Activated CD4-positive, alpha-beta T cell treated with anti-CD3 and anti-CD28 coated beads for 36 hours (primary cell): Measurements from ENCODE around the gene NT5C3A. TPM values are rescaled to one million over a fixed set of nuclear protein-coding genes. Genes with fewer than 3 reads are reported as not detected.
"Not testable (repeated sequence)": the region's sequence is repeated elsewhere in the genome, so short reads cannot be mapped to it uniquely, and the experiment has no call there.

ENCODE experiments used
- ATAC-seq: fragments of 200-7000 bp; cut with Tn5 transposase; one replicate; pipeline ENCODE4 v1.10.0; 2021; ENCODE audit warnings: mild to moderate bottlenecking, moderate library complexity
- CTCF ChIA-PET: fragments of 350-600 bp; sonication (Branson Sonifier 250); formaldehyde crosslinking; loops from one replicate; lab custom pipeline; 2021; ENCODE audit warnings: antibody characterized with exemption; lab: Charles Lee
- POLR2A ChIA-PET: fragments of 350-600 bp; sonication (Branson Sonifier 250); formaldehyde crosslinking; loops from one replicate; lab custom pipeline; 2021; ENCODE audit warnings: antibody characterized with exemption, inconsistent platforms; lab: Charles Lee
- DNase-seq: peaks from one replicate; pipeline ENCODE4 v3.0.0-alpha.2; 2020
- H3K27ac Mint-ChIP-seq: one replicate; pipeline ENCODE4 v1.8.0; 2021; ENCODE audit warnings: mixed read lengths
- H3K27me3 Mint-ChIP-seq: one replicate; pipeline ENCODE4 v1.8.0; 2021; ENCODE audit warnings: mixed read lengths
- H3K36me3 Mint-ChIP-seq: one replicate; pipeline ENCODE4 v1.8.0; 2021; ENCODE audit warnings: low read depth, mixed read lengths
- H3K4me1 Mint-ChIP-seq: one replicate; pipeline ENCODE4 v1.8.0; 2021; ENCODE audit warnings: mixed read lengths
- H3K4me3 Mint-ChIP-seq: one replicate; pipeline ENCODE4 v1.8.0; 2021; ENCODE audit warnings: mild to moderate bottlenecking, moderate library complexity, mixed read lengths
- H3K9me3 Mint-ChIP-seq: one replicate; pipeline ENCODE4 v1.8.0; 2021; ENCODE audit warnings: low read depth, mixed read lengths
- intact Hi-C, 2 experiments: fragments of 100-400 bp; cut with DNase I in 1 of 2; cut with micrococcal nuclease in 1 of 2; formaldehyde crosslinking; loops; one replicate each; pipeline versions ENCODE4 v1.14.2 to v1.15.1; 2022 to 2024; cut with DNase I, micrococcal nuclease
- total RNA-seq, 2 experiments: library from RNA; stranded (reverse); gene quantifications; one replicate each; pipeline ENCODE4 v1.2.3, GENCODE V29; 2021

The NT5C3A gene
- total RNA-seq, 2 experiments from 2014 or later: 40.9 to 45.0 TPM

- CTCF ChIA-PET: interaction anchor here (0.8 to 4.9 kb wide), 13 partner anchors 8 to 194 kb away, joined by 3 to 42 read pairs (median 5); partner anchors contain the start of genes NT5C3A and RP9
- Mint-ChIP-seq H3K4me1 (peaks cover 62% of the 10 kb centered on the region), H3K4me3 (peak overlapping the region; percentile 66), H3K27me3 (no peaks in the 10 kb centered on the region), H3K9me3 (no peaks in the 10 kb centered on the region), H3K27ac (peak overlapping the region; percentile 77), H3K36me3 (peaks cover 1% of the 10 kb centered on the region)
- intact Hi-C loops: loop anchor here (1.0 to 5.0 kb wide), 4 partner anchors 9 to 549 kb away; partner anchors contain the start of gene LSM5 (in 1 of the 2)
- peak; percentile 99 for ATAC-seq
- peak; percentile 79 for DNase-seq
- POLR2A ChIA-PET: interaction anchor here (2.0 kb wide), 1 partner anchor 22 kb away, joined by 8 read pairs; the partner anchor contains the start of gene NT5C3A
Measured at GRCh38 chr7:33040803-33041516, 21.6 kb downstream of the NT5C3A start.

GRCh38 chr7:33039903-33040292, 22.7 kb downstream of the NT5C3A start:
- peak overlapping the region; percentile 87 for H3K27ac Mint-ChIP-seq

GRCh38 chr7:33039257-33039902, 23.2 kb downstream of the NT5C3A start:
- Mint-ChIP-seq H3K27me3 (no peaks in the 10 kb centered on the region), H3K36me3 (peaks cover 9% of the 10 kb centered on the region), H3K9me3 (no peaks in the 10 kb centered on the region), H3K4me3 (peak overlapping the region; percentile 65), H3K4me1 (peaks cover 65% of the 10 kb centered on the region), H3K27ac (peak overlapping the region; percentile 87)
- intact Hi-C loops: loop anchor here (1.0 to 2.0 kb wide), 4 partner anchors 23 to 147 kb away; partner anchors contain the start of genes NT5C3A (in 2 of the 2) and RP9 (in 1 of the 2)
- ChIA-PET CTCF (interaction anchor here (1.3 to 4.9 kb wide), 7 partner anchors 10 to 193 kb away, joined by 3 to 42 read pairs (median 7); partner anchors contain the start of genes NT5C3A and RP9), POLR2A (interaction anchor here (2.0 kb wide), 1 partner anchor 23 kb away, joined by 8 read pairs; the partner anchor contains the start of gene NT5C3A)
- ATAC-seq: no peak
- DNase-seq: no peak

More at GRCh38 chr7:33039903-33040292, 22.7 kb downstream of the NT5C3A start:
- H3K4me1 Mint-ChIP-seq: peaks cover 63% of the 10 kb centered on the region
- ATAC-seq: no peak
- H3K9me3 Mint-ChIP-seq: no peaks in the 10 kb centered on the region
- no peaks in the 10 kb centered on the region for H3K27me3 Mint-ChIP-seq
- ChIA-PET CTCF (interaction anchor here (0.8 to 4.9 kb wide), 11 partner anchors 9 to 193 kb away, joined by 3 to 42 read pairs (median 5); partner anchors contain the start of genes NT5C3A and RP9), POLR2A (interaction anchor here (2.0 kb wide), 1 partner anchor 23 kb away, joined by 8 read pairs; the partner anchor contains the start of gene NT5C3A)
- peak overlapping the region; percentile 65 for H3K4me3 Mint-ChIP-seq
- intact Hi-C loops: loop anchor here (1.0 to 5.0 kb wide), 7 partner anchors 15 to 548 kb away; partner anchors contain the start of genes NT5C3A (in 2 of the 2), LSM5 (in 1 of the 2) and RP9 (in 1 of the 2)
- no peak for DNase-seq
- peaks cover 3% of the 10 kb centered on the region for H3K36me3 Mint-ChIP-seq

- H3K4me3 Mint-ChIP-seq: peak overlapping the region; percentile 65
- no peaks in the 10 kb centered on the region for H3K27me3 Mint-ChIP-seq
- intact Hi-C loops: loop anchor here (1.0 to 2.0 kb wide), 4 partner anchors 24 to 146 kb away; partner anchors contain the start of genes NT5C3A (in 2 of the 2) and RP9 (in 1 of the 2)
- ATAC-seq (no peak), DNase-seq (no peak)
- H3K4me1 Mint-ChIP-seq: peaks cover 63% of the 10 kb centered on the region
- H3K36me3 Mint-ChIP-seq: peaks cover 10% of the 10 kb centered on the region
- peak overlapping the region; percentile 87 for H3K27ac Mint-ChIP-seq
- POLR2A ChIA-PET: no interaction called here
- CTCF ChIA-PET: interaction anchor here (1.1 to 4.9 kb wide), 4 partner anchors 11 to 192 kb away, joined by 4 to 42 read pairs (median 20); partner anchors contain the start of gene NT5C3A
- no peaks in the 10 kb centered on the region for H3K9me3 Mint-ChIP-seq
Measured at GRCh38 chr7:33038639-33039038, 23.9 kb downstream of the NT5C3A start.

- peaks cover 51% of the 10 kb centered on the region for H3K4me1 Mint-ChIP-seq
- H3K27ac Mint-ChIP-seq: no peak overlapping the region
- DNase-seq (no peak), ATAC-seq (no peak)
- no peaks in the 10 kb centered on the region for H3K9me3 Mint-ChIP-seq
- intact Hi-C loops: loop anchor here in 1 of 2 experiments (2.0 kb wide), 1 partner anchor 73 kb away; the partner anchor contains the start of gene RP9
- H3K4me3 Mint-ChIP-seq: no peak overlapping the region
- H3K36me3 Mint-ChIP-seq: peaks cover 16% of the 10 kb centered on the region
- no peaks in the 10 kb centered on the region for H3K27me3 Mint-ChIP-seq
- ChIA-PET POLR2A (interaction anchor here (0.6 kb wide), 1 partner anchor 1934 kb away, joined by 4 read pairs; no protein-coding TSS in a partner anchor), CTCF (no interaction called here)
Measured at GRCh38 chr7:33035776-33036175, 26.8 kb downstream of the NT5C3A start.

GRCh38 chr7:33024189-33024757, 38.3 kb downstream of the NT5C3A start:
- Mint-ChIP-seq H3K4me3 (no peak overlapping the region), H3K27ac (peak overlapping the region; percentile 11), H3K36me3 (peaks cover 13% of the 10 kb centered on the region), H3K4me1 (no peaks in the 10 kb centered on the region), H3K27me3 (no peaks in the 10 kb centered on the region), H3K9me3 (no peaks in the 10 kb centered on the region)
- POLR2A ChIA-PET: no interaction called here
- ATAC-seq (no peak), DNase-seq (no peak)
- CTCF ChIA-PET: interaction anchor here (1.4 kb wide), 1 partner anchor 16 kb away, joined by 6 read pairs; no protein-coding TSS in a partner anchor
- intact Hi-C loops: no loop called here

- H3K4me1 Mint-ChIP-seq: no peaks in the 10 kb centered on the region
- POLR2A ChIA-PET: no interaction called here
Measured at GRCh38 chr7:33012364-33012763, 50.2 kb downstream of the NT5C3A start.

GRCh38 chr7:33009734-33010133, 52.8 kb downstream of the NT5C3A start:
- ChIA-PET CTCF (no interaction called here), POLR2A (no interaction called here)
- ATAC-seq (no peak), DNase-seq (no peak)
- H3K27me3 Mint-ChIP-seq: no peaks in the 10 kb centered on the region
- H3K36me3 Mint-ChIP-seq: peaks cover 23% of the 10 kb centered on the region
- H3K4me3 Mint-ChIP-seq: no peak overlapping the region
- intact Hi-C loops: no loop called here
- no peaks in the 10 kb centered on the region for H3K4me1 Mint-ChIP-seq
- no peaks in the 10 kb centered on the region for H3K9me3 Mint-ChIP-seq
- no peak overlapping the region for H3K27ac Mint-ChIP-seq

More at GRCh38 chr7:33012364-33012763, 50.2 kb downstream of the NT5C3A start:
- CTCF ChIA-PET: no interaction called here
- Mint-ChIP-seq H3K27ac (no peak overlapping the region), H3K36me3 (peaks cover 35% of the 10 kb centered on the region), H3K9me3 (no peaks in the 10 kb centered on the region), H3K27me3 (no peaks in the 10 kb centered on the region), H3K4me3 (no peak overlapping the region)
- ATAC-seq: no peak
- intact Hi-C loops: no loop called here
- no peak for DNase-seq

GRCh38 chr7:33005690-33006089, 56.9 kb downstream of the NT5C3A start:
- H3K9me3 Mint-ChIP-seq, intact Hi-C loops, H3K4me3 Mint-ChIP-seq, CTCF ChIA-PET, H3K27ac Mint-ChIP-seq, POLR2A ChIA-PET, DNase-seq, H3K27me3 Mint-ChIP-seq, H3K36me3 Mint-ChIP-seq, H3K4me1 Mint-ChIP-seq, ATAC-seq: not testable (repeated sequence)

GRCh38 chr7:33005193-33005592, 57.4 kb downstream of the NT5C3A start:
- H3K4me3 Mint-ChIP-seq, intact Hi-C loops, DNase-seq, H3K4me1 Mint-ChIP-seq, H3K27me3 Mint-ChIP-seq, ATAC-seq, H3K36me3 Mint-ChIP-seq, POLR2A ChIA-PET, H3K9me3 Mint-ChIP-seq, H3K27ac Mint-ChIP-seq: not testable (repeated sequence)
- CTCF ChIA-PET: interaction anchor here (1.2 kb wide), 1 partner anchor 159 kb away, joined by 3 read pairs; no protein-coding TSS in a partner anchor
